A549 (cell line): ENCODE results near the gene EBI3. TPM values are rescaled to one million over a fixed set of nuclear protein-coding genes. Genes with fewer than 3 reads are reported as not detected.
"Not testable (repeated sequence)": the region's sequence is repeated elsewhere in the genome, so short reads cannot be mapped to it uniquely, and the experiment has no call there.

Experiments
- ATAC-seq, 2 experiments: fragments of 200-7000 bp in 1 of 2; fragments of >200 bp in 1 of 2; cut with Nextera tagmentation in 1 of 2; cut with Tn5 transposase in 1 of 2; 3 replicates each; pipeline versions ENCODE4 v1.8.0 to v1.9.1; 2018 to 2020; ENCODE audit warnings: mild to moderate bottlenecking in 1 of 2, moderate library complexity in 1 of 2
- CTCF ChIA-PET: fragments of 300-600 bp; sonication (Branson Sonifier 250); formaldehyde crosslinking; extraction: SDS; loops from one replicate; lab custom pipeline; 2021; ENCODE audit warnings: antibody characterized with exemption, inconsistent platforms; lab: Yijun Ruan, JAX
- POLR2A ChIA-PET: fragments of 350-600 bp; formaldehyde crosslinking; extraction: SDS; loops from one replicate; lab custom pipeline; 2021; ENCODE audit warnings: antibody characterized with exemption, inconsistent platforms; lab: Yijun Ruan, JAX
- DNase-seq, 2 experiments: peaks; one replicate each; pipeline versions ENCODE4 v3.0.0 to v3.0.0-alpha.2; 2011 to 2016; ENCODE audit warnings: low read depth in 1 of 2, low spot score in 1 of 2
- FAIRE-seq: peaks from 2 replicates; lab custom pipeline; 2011; peaks lifted over from hg19 to GRCh38; lab: Jason Lieb, UNC
- H3K27ac ChIP-seq, 2 experiments: fragments of >200 bp; sonication (Bioruptor Twin); formaldehyde crosslinking; 3 replicates each; pipeline ENCODE4 v1.5.1; 2016 to 2017
- H3K4me1 ChIP-seq: fragments of >200 bp; sonication (Bioruptor Twin); formaldehyde crosslinking; 3 replicates; pipeline ENCODE4 v1.6.1; 2016
- H3K4me2 ChIP-seq: fragments of >200 bp; sonication (Bioruptor Twin); formaldehyde crosslinking; 3 replicates; pipeline ENCODE4 v1.6.1; 2016
- H3K4me3 ChIP-seq: fragments of >200 bp; sonication (Bioruptor Twin); formaldehyde crosslinking; 3 replicates; pipeline ENCODE4 v1.5.1; 2016
- H3K9me3 ChIP-seq: fragments of >200 bp; sonication (Bioruptor Twin); formaldehyde crosslinking; 3 replicates; pipeline ENCODE4 v1.6.1; 2016
- ATOH8 ChIP-seq: fragments of 250-450 bp; sonication (Bioruptor Pico); IDR thresholded peaks from 2 replicates; pipeline ENCODE4 v1.5.0; 2020; ENCODE audit warnings: low read depth, mild to moderate bottlenecking, moderate library complexity
- BHLHE40 ChIP-seq: IDR thresholded peaks from 2 replicates; pipeline ENCODE4 v1.6.1; 2012; ENCODE audit warnings: low read depth, low read length, inconsistent platforms
- CEBPB ChIP-seq, 2 experiments: fragments of >200 bp in 1 of 2; sonication (Bioruptor Twin) in 1 of 2; formaldehyde crosslinking in 1 of 2; IDR thresholded peaks; 2 replicates each; pipeline ENCODE4 v1.6.1; 2012 to 2016
- CHD2 ChIP-seq: fragments of 150-350 bp; IDR thresholded peaks from 2 replicates; pipeline ENCODE4 v1.6.1; 2014; ENCODE audit warnings: low read length; ENCODE audit not compliant: partially characterized antibody
- CHD4 ChIP-seq: fragments of 200-600 bp; sonication (generic); IDR thresholded peaks from 2 replicates; pipeline ENCODE4 v1.6.1; 2016; ENCODE audit warnings: antibody characterized with exemption, mild to moderate bottlenecking, borderline replicate concordance
- CTCF ChIP-seq: fragments of >200 bp; sonication (Bioruptor Twin); formaldehyde crosslinking; IDR thresholded peaks from 3 replicates; pipeline ENCODE4 v1.5.1; 2016
- ELK1 ChIP-seq: fragments of 150-350 bp; IDR thresholded peaks from 2 replicates; pipeline ENCODE4 v1.6.1; 2014; ENCODE audit warnings: low read depth, mild to moderate bottlenecking, low read length
- ESRRA ChIP-seq: fragments of 150-350 bp; IDR thresholded peaks from 2 replicates; pipeline ENCODE4 v1.6.1; 2014; ENCODE audit warnings: mild to moderate bottlenecking, low read length, borderline replicate concordance
- FOSB ChIP-seq: fragments of 250-450 bp; sonication (Bioruptor Pico); IDR thresholded peaks from 2 replicates; pipeline ENCODE4 v1.5.0; 2020; ENCODE audit warnings: mild to moderate bottlenecking, moderate library complexity
- FOXS1 ChIP-seq: fragments of 250-450 bp; sonication (Bioruptor Pico); IDR thresholded peaks from 2 replicates; pipeline ENCODE4 v1.5.0; 2020; ENCODE audit warnings: mild to moderate bottlenecking, moderate library complexity
- HES2 ChIP-seq: fragments of >200 bp; sonication (Bioruptor Twin); formaldehyde crosslinking; IDR thresholded peaks from 2 replicates; pipeline ENCODE4 v1.6.1; 2016
- HOXA7 ChIP-seq: fragments of 250-450 bp; sonication (Bioruptor Pico); IDR thresholded peaks from 2 replicates; pipeline ENCODE4 v1.5.0; 2020; ENCODE audit warnings: mild to moderate bottlenecking, moderate library complexity
- HOXB13 ChIP-seq: fragments of 250-450 bp; sonication (Bioruptor Pico); IDR thresholded peaks from 2 replicates; pipeline ENCODE4 v1.5.0; 2020; ENCODE audit warnings: low read depth, mild to moderate bottlenecking, moderate library complexity
- HOXB5 ChIP-seq: fragments of 250-450 bp; sonication (Bioruptor Pico); IDR thresholded peaks from 2 replicates; pipeline ENCODE4 v1.5.0; 2020; ENCODE audit warnings: mild to moderate bottlenecking, moderate library complexity
- JUN ChIP-seq, 2 experiments: fragments of >200 bp; sonication (Bioruptor Twin); formaldehyde crosslinking; IDR thresholded peaks; 2 replicates in 1 of 2; 3 replicates in 1 of 2; pipeline ENCODE4 v1.6.1; 2016 to 2017
- JUNB ChIP-seq: fragments of >200 bp; sonication (Bioruptor Twin); formaldehyde crosslinking; IDR thresholded peaks from 2 replicates; pipeline ENCODE4 v1.6.1; 2016
- MAX ChIP-seq: IDR thresholded peaks from 2 replicates; pipeline ENCODE4 v1.6.1; 2012
- PBX3 ChIP-seq: IDR thresholded peaks from 2 replicates; pipeline ENCODE4 v1.6.1; 2012
- SREBF2 ChIP-seq: fragments of 450-650 bp; IDR thresholded peaks from 2 replicates; pipeline ENCODE4 v1.6.1; 2014; ENCODE audit warnings: mild to moderate bottlenecking, moderate library complexity
- TFCP2L1 ChIP-seq: fragments of 250-450 bp; sonication (Bioruptor Pico); IDR thresholded peaks from 2 replicates; pipeline ENCODE4 v1.5.0; 2021; ENCODE audit warnings: mild to moderate bottlenecking
- ZFP36 ChIP-seq: fragments of 450-650 bp; IDR thresholded peaks from 2 replicates; pipeline ENCODE4 v1.6.1; 2014; ENCODE audit warnings: borderline replicate concordance; ENCODE audit not compliant: partially characterized antibody
- ZSCAN20 ChIP-seq: fragments of 250-450 bp; sonication (Bioruptor Pico); IDR thresholded peaks from 2 replicates; pipeline ENCODE4 v1.8.0; 2022; ENCODE audit warnings: mild to moderate bottlenecking, moderate library complexity
- WGBS: methylation state at CpG from one replicate; pipeline ENCODE4 v1.1.6; 2017; ENCODE audit errors: missing lambda C conversion rate; 5-methylcytosine and 5-hydroxymethylcytosine counted together
- polyA plus RNA-seq, 4 experiments: library from polyadenylated mRNA; depleted of rRNA in 3 of 4; stranded (reverse); fragments of >200 nt; fragmentation: RNase III in 1 of 4; extraction: RNeasy Plus Mini Kit Qiagen cat#74134 plus additional on column Dnase treatment in 1 of 4; gene quantifications; 2 replicates in 3 of 4; 3 replicates in 1 of 4; pipeline ENCODE4 v1.2.3, GENCODE V29; 2011 to 2017

EBI3 gene
- polyA plus RNA-seq, 2 of the 4 experiments (the other 2 are of a cell fraction): 1.1 to 3.6 TPM

GRCh38 chr19:4224470-4224869 is 4.9 kb upstream of the EBI3 start:
- 0 out of 6 replicates have a peak, but pooled peaks of 1 of the 2 experiments have one; percentile 27 for ATAC-seq
- H3K4me1 ChIP-seq: peaks cover 17% of the 10 kb centered on the region
- no peaks in the 10 kb centered on the region for H3K9me3 ChIP-seq
- ChIA-PET POLR2A (no interaction called here), CTCF (interaction anchor here (3.6 kb wide), 1 partner anchor 9 kb away, joined by 15 read pairs; no protein-coding TSS in a partner anchor)
- no peak for TF ChIP-seq FOSB
- no peak for TF ChIP-seq CTCF
- TF ChIP-seq PBX3: no peak
- no peak for TF ChIP-seq HOXB5 (CRISPR knock-in tag)
- no peak for TF ChIP-seq JUNB
- no peak for TF ChIP-seq HOXB13 (CRISPR knock-in tag)
- no peak for TF ChIP-seq CHD2
- H3K4me2 ChIP-seq: no peak overlapping the region
- 71% methylated on average over 9 of the region's 15 CpGs for WGBS
- no peak overlapping the region for H3K4me3 ChIP-seq
- FAIRE-seq: no peak
- DNase-seq: no peak
- H3K27ac ChIP-seq: no peak overlapping the region

GRCh38 chr19:4225885-4226284 is 3.4 kb upstream of the EBI3 start:
- POLR2A ChIA-PET: no interaction called here
- TF ChIP-seq TFCP2L1 (CRISPR knock-in tag) (no peak), HOXA7 (no peak), ZSCAN20 (no peak), ATOH8 (CRISPR knock-in tag) (no peak)
- TF ChIP-seq, all 56 proteins: peak for 0
- H3K9me3 ChIP-seq: no peaks in the 10 kb centered on the region
- no peak overlapping the region for H3K27ac ChIP-seq
- H3K4me3 ChIP-seq: no peak overlapping the region
- H3K4me2 ChIP-seq: no peak overlapping the region
- ATAC-seq (no peak), FAIRE-seq (no peak), DNase-seq (no peak)
- CTCF ChIA-PET: no interaction called here
- WGBS: 69% methylated on average over 8 of the region's 8 CpGs
- peaks cover 14% of the 10 kb centered on the region for H3K4me1 ChIP-seq

GRCh38 chr19:4227771-4228170 is 1.6 kb upstream of the EBI3 start:
- FAIRE-seq (no peak), ATAC-seq (no peak), DNase-seq (no peak)
- peaks cover 14% of the 10 kb centered on the region for H3K4me1 ChIP-seq
- no peak overlapping the region for H3K4me2 ChIP-seq
- no peak overlapping the region for H3K27ac ChIP-seq
- no peak overlapping the region for H3K4me3 ChIP-seq
- TF ChIP-seq ESRRA (no peak), BHLHE40 (no peak), CHD4 (no peak), HES2 (no peak), CEBPB (IDR thresholded peaks at IDR 0.05) (no peak), JUN (IDR thresholded peaks at IDR 0.05) (no peak), SREBF2 (no peak), HOXB5 (CRISPR knock-in tag) (no peak)
- TF ChIP-seq, all 56 proteins: peak for 0
- no peaks in the 10 kb centered on the region for H3K9me3 ChIP-seq
- ChIA-PET POLR2A (no interaction called here), CTCF (no interaction called here)

- WGBS: 57% methylated on average over 2 of the region's 2 CpGs
- Histone ChIP-seq H3K9me3 (no peaks in the 10 kb centered on the region), H3K4me1 (peaks cover 14% of the 10 kb centered on the region), H3K27ac (peak overlapping the region; percentile 52 to 84), H3K4me3 (no peak overlapping the region), H3K4me2 (peak overlapping the region; percentile 67)
- ChIA-PET POLR2A (no interaction called here), CTCF (no interaction called here)
- ATAC-seq (no peak), DNase-seq (no peak), FAIRE-seq (no peak)
- no peak for TF ChIP-seq ELK1
- no peak for TF ChIP-seq MAX
- TF ChIP-seq FOXS1 (CRISPR knock-in tag): no peak
- no peak for TF ChIP-seq HOXB5 (CRISPR knock-in tag)
- TF ChIP-seq ZFP36: peak; percentile 24
- no peak for TF ChIP-seq BHLHE40
- no peak for TF ChIP-seq ZSCAN20
Measured at GRCh38 chr19:4228765-4229178, 551 bp upstream of the EBI3 start.

- DNase-seq, H3K27ac ChIP-seq, ATAC-seq, FAIRE-seq, H3K9me3 ChIP-seq, H3K4me3 ChIP-seq, H3K4me2 ChIP-seq: not testable (repeated sequence)
- peaks cover 14% of the 10 kb centered on the region for H3K4me1 ChIP-seq
- 87% methylated on average over 6 of the region's 6 CpGs for WGBS
- ChIA-PET POLR2A (interaction anchor here (0.7 kb wide), 1 partner anchor 335 kb away, joined by 3 read pairs; no protein-coding TSS in a partner anchor), CTCF (interaction anchor here (1.0 to 1.7 kb wide), 2 partner anchors 21 to 95 kb away, joined by 3 to 6 read pairs; no protein-coding TSS in a partner anchor)
Measured at GRCh38 chr19:4230237-4230636, 914 bp downstream of the EBI3 start.
